ENCODE measurements around the gene RCCD1. TPM values are rescaled to one million over a fixed set of nuclear protein-coding genes. Genes with fewer than 3 reads are reported as not detected.

Gene RCCD1
- total and polyA plus RNA-seq, 4 donors, result 4.4 to 11.5 (median 6.7) TPM

- DNase-seq (no peak), ATAC-seq (ENCODE audit: insufficient read depth, low FRiP score) (no peak)
- Histone ChIP-seq H3K9me3 (ENCODE audit: control insufficient read depth in 4 of 4, insufficient read depth in 3 of 4, low read length in 3 of 4) (no peaks in the 10 kb centered on the region), H3K27me3 (ENCODE audit: control insufficient read depth in 3 of 3, insufficient read depth in 3 of 3, low read length in 2 of 3) (no peaks in the 10 kb centered on the region), H3K4me1 (ENCODE audit: control insufficient read depth in 5 of 5, insufficient read depth in 5 of 5, low read length in 5 of 5) (peaks cover 0 to under 1% (median 0%) of the 10 kb centered on the region in 5 donors), H3K36me3 (ENCODE audit: control insufficient read depth in 4 of 4, insufficient read depth in 4 of 4, low read length in 4 of 4) (peaks cover 3 to 61% (median 34%) of the 10 kb centered on the region in 4 donors), H3K4me3 (no peak overlapping the region), H3K27ac (ENCODE audit: low read depth in 1 of 2, low read length in 1 of 2) (no peak overlapping the region), H3K9ac (ENCODE audit: insufficient read depth in 1 of 2, low read length in 2 of 2) (no peak overlapping the region)
- WGBS, 2 donors, result 94 to 95% methylated on average over 23 of the region's 23 CpGs
- TF ChIP-seq, protein P1, sequence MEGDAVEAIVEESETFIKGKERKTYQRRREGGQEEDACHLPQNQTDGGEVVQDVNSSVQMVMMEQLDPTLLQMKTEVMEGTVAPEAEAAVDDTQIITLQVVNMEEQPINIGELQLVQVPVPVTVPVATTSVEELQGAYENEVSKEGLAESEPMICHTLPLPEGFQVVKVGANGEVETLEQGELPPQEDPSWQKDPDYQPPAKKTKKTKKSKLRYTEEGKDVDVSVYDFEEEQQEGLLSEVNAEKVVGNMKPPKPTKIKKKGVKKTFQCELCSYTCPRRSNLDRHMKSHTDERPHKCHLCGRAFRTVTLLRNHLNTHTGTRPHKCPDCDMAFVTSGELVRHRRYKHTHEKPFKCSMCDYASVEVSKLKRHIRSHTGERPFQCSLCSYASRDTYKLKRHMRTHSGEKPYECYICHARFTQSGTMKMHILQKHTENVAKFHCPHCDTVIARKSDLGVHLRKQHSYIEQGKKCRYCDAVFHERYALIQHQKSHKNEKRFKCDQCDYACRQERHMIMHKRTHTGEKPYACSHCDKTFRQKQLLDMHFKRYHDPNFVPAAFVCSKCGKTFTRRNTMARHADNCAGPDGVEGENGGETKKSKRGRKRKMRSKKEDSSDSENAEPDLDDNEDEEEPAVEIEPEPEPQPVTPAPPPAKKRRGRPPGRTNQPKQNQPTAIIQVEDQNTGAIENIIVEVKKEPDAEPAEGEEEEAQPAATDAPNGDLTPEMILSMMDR (IDR thresholded peaks at IDR 0.05; ENCODE audit: control extremely low read depth, extremely low read depth), result no peak
These were observed 4.6 kb upstream of the RCCD1 start for GRCh38 chr15:90949979-90950675.

- TF ChIP-seq, protein P1 (IDR thresholded peaks at IDR 0.05; ENCODE audit: control extremely low read depth, extremely low read depth), result no peak
- H3K4me3 ChIP-seq, result no peak overlapping the region
- H3K27me3 ChIP-seq (ENCODE audit: control insufficient read depth in 3 of 3, insufficient read depth in 3 of 3, low read length in 2 of 3), result no peaks in the 10 kb centered on the region
- WGBS, 2 donors, result 98% methylated on average over 6 of the region's 6 CpGs
- H3K4me1 ChIP-seq (ENCODE audit: control insufficient read depth in 5 of 5, insufficient read depth in 5 of 5, low read length in 5 of 5), result peaks cover 0 to 6% (median 0%) of the 10 kb centered on the region in 5 donors
- ATAC-seq (ENCODE audit: insufficient read depth, low FRiP score) (no peak), DNase-seq (no peak)
- H3K36me3 ChIP-seq (ENCODE audit: control insufficient read depth in 4 of 4, insufficient read depth in 4 of 4, low read length in 4 of 4), result peaks cover 2 to 61% (median 34%) of the 10 kb centered on the region in 4 donors
- H3K9ac ChIP-seq (ENCODE audit: insufficient read depth in 1 of 2, low read length in 2 of 2), result no peak overlapping the region
- no peak overlapping the region for H3K27ac ChIP-seq (ENCODE audit: low read depth in 1 of 2, low read length in 1 of 2)
- no peaks in the 10 kb centered on the region for H3K9me3 ChIP-seq (ENCODE audit: control insufficient read depth in 4 of 4, insufficient read depth in 3 of 4, low read length in 3 of 4)
These were observed 4.0 kb upstream of the RCCD1 start for GRCh38 chr15:90950676-90951075.

GRCh38 chr15:90952901-90953677 is 1.6 kb upstream of the RCCD1 start:
- ATAC-seq (ENCODE audit: insufficient read depth, low FRiP score), result no peak
- Histone ChIP-seq H3K4me3 (no peak overlapping the region), H3K27me3 (ENCODE audit: control insufficient read depth in 3 of 3, insufficient read depth in 3 of 3, low read length in 2 of 3) (no peaks in the 10 kb centered on the region), H3K36me3 (ENCODE audit: control insufficient read depth in 4 of 4, insufficient read depth in 4 of 4, low read length in 4 of 4) (peaks cover 2 to 42% (median 29%) of the 10 kb centered on the region in 4 donors), H3K9me3 (ENCODE audit: control insufficient read depth in 4 of 4, insufficient read depth in 3 of 4, low read length in 3 of 4) (no peaks in the 10 kb centered on the region), H3K4me1 (ENCODE audit: control insufficient read depth in 5 of 5, insufficient read depth in 5 of 5, low read length in 5 of 5) (peaks cover 0 to 19% (median 9%) of the 10 kb centered on the region in 5 donors), H3K27ac (ENCODE audit: low read depth in 1 of 2, low read length in 1 of 2) (no peak overlapping the region), H3K9ac (ENCODE audit: insufficient read depth in 1 of 2, low read length in 2 of 2) (no peak overlapping the region)
- no peak for DNase-seq
- TF ChIP-seq, protein P1 (IDR thresholded peaks at IDR 0.05; ENCODE audit: control extremely low read depth, extremely low read depth), result no peak
- 91 to 94% methylated on average over 14 of the region's 14 CpGs for WGBS, 2 donors

Measured in lung (tissue), 12 donors.